Omental fat pad (tissue), 4 donors: ENCODE measurements around the gene TCHP. TPM values are rescaled to one million over a fixed set of nuclear protein-coding genes. Genes with fewer than 3 reads are reported as not detected.
A peak's percentile ranks its signal among the peaks of the same experiment; 100 is the strongest.
"Not testable (repeated sequence)": the region's sequence is repeated elsewhere in the genome, so short reads cannot be mapped to it uniquely, and the experiment has no call there.

Experiments
- ATAC-seq: fragments of 150-250 bp; one replicate; pipeline ENCODE4 v1.9.1; 2016; ENCODE audit warnings: mild to moderate bottlenecking, moderate library complexity; ENCODE audit not compliant: low FRiP score
- DNase-seq: peaks from one replicate; pipeline ENCODE4 v3.0.0-alpha.2; 2019; ENCODE audit warnings: low spot score
- total RNA-seq, 4 donors: library from RNA; depleted of rRNA; stranded (reverse); fragments of >200 nt; gene quantifications; one replicate each; pipeline ENCODE4 v1.1.0, GENCODE V29; 2016
- TF ChIP-seq, protein P1 (sequence below), 3 donors: fragments of 450-650 bp; IDR thresholded peaks; one replicate each; pipeline ENCODE4 v1.5.1; 2016 to 2017; ENCODE audit warnings: antibody characterized with exemption in 3 of 3, mild to moderate bottlenecking in 3 of 3, moderate library complexity in 2 of 3

Gene TCHP
- total RNA-seq, 4 donors from 2014 or later, result 7.0 to 30.1 (median 12.1) TPM

DNA sequence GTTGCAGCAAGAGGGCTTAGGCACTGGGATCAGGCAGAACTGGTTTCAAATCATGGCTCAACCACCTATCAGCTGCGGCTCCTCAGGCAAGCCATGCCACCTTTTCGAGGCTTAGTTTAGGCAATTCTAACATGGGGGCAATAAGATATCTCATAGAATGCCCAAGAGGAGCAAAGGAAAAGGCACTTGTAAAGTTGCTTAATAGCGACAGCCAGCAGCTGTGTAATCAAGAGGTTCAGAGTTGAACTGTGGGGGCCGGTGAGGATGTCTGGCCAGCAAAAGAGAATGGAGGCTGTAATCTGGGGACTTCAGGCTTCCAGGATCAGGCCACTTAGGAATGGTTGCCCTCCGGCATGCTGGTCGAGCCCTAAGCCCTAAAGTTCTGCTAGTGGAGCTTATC, 3.0 kb upstream of the TCHP start:
- ATAC-seq, result no peak
- no peak for DNase-seq
- TF ChIP-seq, protein P1, sequence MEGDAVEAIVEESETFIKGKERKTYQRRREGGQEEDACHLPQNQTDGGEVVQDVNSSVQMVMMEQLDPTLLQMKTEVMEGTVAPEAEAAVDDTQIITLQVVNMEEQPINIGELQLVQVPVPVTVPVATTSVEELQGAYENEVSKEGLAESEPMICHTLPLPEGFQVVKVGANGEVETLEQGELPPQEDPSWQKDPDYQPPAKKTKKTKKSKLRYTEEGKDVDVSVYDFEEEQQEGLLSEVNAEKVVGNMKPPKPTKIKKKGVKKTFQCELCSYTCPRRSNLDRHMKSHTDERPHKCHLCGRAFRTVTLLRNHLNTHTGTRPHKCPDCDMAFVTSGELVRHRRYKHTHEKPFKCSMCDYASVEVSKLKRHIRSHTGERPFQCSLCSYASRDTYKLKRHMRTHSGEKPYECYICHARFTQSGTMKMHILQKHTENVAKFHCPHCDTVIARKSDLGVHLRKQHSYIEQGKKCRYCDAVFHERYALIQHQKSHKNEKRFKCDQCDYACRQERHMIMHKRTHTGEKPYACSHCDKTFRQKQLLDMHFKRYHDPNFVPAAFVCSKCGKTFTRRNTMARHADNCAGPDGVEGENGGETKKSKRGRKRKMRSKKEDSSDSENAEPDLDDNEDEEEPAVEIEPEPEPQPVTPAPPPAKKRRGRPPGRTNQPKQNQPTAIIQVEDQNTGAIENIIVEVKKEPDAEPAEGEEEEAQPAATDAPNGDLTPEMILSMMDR (IDR thresholded peaks at IDR 0.05), result no peak

DNA sequence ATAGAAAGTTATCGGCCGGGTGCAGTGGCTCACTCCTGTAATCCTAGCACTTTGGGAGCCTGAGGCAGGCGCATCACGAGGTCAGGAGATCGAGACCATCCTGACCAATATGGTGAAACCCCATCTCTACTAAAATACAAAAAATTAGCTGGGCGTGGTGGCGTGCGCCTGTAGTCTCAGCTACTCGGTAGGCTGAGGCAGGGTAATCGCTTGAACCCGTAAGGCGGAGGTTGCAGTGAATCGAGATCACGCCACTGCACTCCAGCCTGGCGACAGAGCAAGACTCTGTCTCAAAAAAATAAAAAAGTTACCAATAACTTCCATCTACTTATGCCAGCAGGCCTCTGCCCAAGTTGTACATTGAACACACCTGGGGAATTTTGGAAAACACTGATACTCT, 729 bp upstream of the TCHP start:
- DNase-seq, ATAC-seq: not testable (repeated sequence)

DNA sequence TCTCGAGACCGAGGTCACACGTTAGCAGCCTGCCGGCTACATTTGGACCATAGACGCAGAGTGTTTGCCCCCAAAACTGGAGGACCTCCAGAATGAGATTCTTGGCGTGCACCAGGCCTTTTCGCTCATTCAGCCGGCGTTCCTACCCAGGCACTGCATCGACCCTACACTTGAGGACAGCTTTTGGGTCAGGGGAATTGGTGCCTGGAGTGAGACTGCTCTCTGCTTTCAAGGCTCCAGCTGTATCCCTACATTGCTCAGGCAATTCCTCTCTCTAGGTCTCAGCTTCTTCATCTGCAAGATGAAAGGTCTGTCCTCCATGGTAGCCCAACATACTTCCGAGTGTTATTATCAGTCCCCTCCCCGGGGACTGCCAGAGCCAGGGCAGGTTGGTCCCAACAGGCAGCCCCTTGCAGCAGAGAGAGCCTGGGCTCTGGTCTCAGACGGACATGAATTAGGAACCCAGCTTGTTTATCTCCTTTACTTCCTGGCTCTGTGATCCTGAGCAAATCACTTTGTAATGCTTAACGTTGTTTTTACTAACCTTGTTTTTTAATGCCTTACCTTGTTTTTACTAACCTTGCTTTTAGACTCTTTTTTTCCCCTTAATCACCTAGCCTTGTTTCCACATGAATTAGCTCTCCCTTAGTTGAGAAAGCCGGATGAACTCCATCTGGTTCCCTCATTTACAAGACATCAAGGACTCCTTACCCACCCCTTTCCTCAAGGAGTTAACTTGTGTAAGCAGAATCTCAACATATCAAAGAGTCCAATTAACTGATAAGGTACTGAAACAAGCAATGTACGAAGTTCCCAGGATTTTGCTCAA, 892 bp downstream of the TCHP start:
- peak; percentile 13 for ATAC-seq
- DNase-seq, result no peak
- TF ChIP-seq, protein P1 (IDR thresholded peaks at IDR 0.05), result no peak

DNA sequence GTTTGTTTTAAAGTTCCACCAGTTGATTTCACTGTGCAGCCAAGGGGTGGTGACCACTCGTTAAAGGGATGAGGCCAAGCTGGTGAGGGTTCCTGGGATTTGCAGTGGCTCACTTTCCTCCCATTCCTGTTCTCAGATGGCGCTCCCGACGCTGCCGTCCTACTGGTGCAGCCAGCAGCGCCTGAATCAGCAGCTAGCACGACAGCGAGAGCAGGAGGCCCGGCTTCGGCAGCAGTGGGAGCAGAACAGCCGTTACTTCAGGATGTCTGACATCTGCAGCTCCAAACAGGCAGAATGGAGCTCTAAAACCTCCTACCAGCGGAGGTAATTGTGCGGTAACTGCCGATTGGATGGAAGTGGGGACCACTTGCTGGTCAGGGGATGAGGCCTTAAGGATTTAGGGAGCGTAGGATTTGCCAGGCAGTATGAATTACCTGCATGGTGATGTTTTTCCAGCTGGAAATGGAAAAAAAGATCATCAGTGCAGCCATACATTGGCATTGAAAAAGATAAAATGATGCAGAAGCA, 2.9 kb downstream of the TCHP start:
- DNase-seq (no peak), ATAC-seq (no peak)
- TF ChIP-seq, protein P1 (IDR thresholded peaks at IDR 0.05), result no peak

DNA sequence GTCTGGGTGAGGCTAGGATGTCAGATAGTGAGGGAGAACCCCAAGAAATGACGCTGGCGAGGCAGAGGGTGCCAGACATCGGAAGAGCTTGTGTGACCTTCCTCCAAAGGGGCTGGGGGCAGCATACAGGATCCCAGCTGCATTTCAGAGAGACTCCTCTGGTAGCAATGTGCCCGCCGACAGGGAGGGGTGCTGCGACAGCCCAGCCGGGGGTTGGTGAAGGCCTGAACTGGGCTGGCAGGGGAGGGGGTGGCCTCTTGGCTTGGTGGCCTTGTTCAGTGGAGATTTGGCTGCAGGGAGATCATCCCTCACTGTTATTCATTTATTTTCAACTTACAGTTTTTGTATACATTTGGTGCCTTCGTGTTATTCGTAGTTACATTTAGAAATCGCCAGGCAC, 5.2 kb downstream of the TCHP start:
- TF ChIP-seq, protein P1 (IDR thresholded peaks at IDR 0.05), result no peak
- DNase-seq (no peak), ATAC-seq (no peak)

DNA sequence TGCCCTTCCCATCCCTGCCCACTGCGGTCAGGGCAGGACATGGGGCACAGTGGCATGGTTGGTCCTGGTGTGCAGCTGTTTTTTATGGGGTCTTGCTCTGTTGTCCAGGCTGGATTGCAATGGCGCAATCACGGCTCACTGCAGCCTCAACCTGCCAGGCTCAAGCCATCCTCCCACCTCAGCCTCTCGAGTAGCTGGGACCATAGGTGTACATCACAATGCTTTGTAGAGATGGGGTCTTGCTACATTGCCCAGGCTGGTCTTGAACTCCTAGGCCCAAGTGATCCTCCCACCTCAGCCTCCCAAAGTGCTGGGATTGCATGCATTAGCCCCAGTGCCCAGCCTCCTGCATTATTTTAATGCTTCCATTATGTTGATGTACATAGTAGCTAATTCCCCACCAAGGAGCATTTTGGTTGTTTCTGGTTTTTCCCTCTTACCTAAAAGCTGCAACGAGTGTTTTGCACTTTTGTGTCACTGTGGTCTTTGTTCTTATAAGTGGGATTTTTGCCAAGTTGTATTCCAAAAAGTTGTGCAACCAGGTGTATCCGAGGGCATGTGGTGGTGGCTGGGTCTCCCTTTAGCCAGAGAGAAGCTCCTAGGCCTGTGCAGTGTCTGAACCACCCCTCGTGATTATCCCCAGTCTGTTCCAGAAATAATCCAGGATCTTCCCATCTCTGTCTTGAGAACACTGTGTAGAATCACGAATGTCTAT, 10.3 kb downstream of the TCHP start:
- TF ChIP-seq, protein P1 (IDR thresholded peaks at IDR 0.05), result no peak
- DNase-seq (no peak), ATAC-seq (no peak)

DNA sequence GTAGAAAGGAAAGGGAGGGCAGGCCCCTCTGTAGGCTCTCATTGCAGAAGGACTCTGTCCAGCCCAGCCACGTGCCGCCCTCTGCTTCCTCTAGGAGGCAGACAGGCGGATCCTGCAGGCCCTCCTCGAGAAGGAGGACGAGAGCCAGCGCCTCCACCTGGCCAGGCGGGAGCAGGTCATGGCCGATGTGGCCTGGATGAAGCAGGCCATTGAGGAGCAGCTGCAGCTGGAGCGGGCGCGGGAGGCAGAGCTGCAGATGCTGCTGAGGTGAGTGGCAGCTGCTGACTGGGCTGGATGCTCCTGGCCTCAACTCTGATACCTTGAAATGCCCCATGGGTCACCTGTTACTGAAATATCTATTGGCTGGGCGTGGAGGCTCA, 10.9 kb downstream of the TCHP start:
- DNase-seq (no peak), ATAC-seq (no peak)
- TF ChIP-seq, protein P1 (IDR thresholded peaks at IDR 0.05), result no peak
